ELR (cell line): ENCODE data around the gene GNAI2.
"Not testable (repeated sequence)": the region's sequence is repeated elsewhere in the genome, so short reads cannot be mapped to it uniquely, and the experiment has no call there.

Experiments
- DNase-seq: peaks from one replicate; pipeline ENCODE4 v3.0.0-alpha.2; 2015; ENCODE audit warnings: low read depth

The GNAI2 gene

GRCh38 chr3:50204804-50205412 lies 31.1 kb upstream of the GNAI2 start, which contains the start of gene SLC38A3:
SLC38A3 (plus strand) TSS chr3:50205271; CDS start chr3:50214200, 8,929 bp downstream.
- no peak for DNase-seq

- DNase-seq, result no peak
Observed at GRCh38 chr3:50205413-50206276, 30.4 kb upstream of the GNAI2 start.

- DNase-seq, result no peak
Observed at GRCh38 chr3:50207359-50208042, 28.5 kb upstream of the GNAI2 start.

- no peak for DNase-seq
Observed at GRCh38 chr3:50208677-50209344, 27.2 kb upstream of the GNAI2 start.

GRCh38 chr3:50210176-50210509 lies 25.9 kb upstream of the GNAI2 start:
- no peak for DNase-seq

- DNase-seq, result no peak
Observed at GRCh38 chr3:50210510-50211367, 25.3 kb upstream of the GNAI2 start.

GRCh38 chr3:50211368-50211717 lies 24.7 kb upstream of the GNAI2 start:
- DNase-seq, result not testable (repeated sequence)

- no peak for DNase-seq
Observed at GRCh38 chr3:50211930-50212329, 24.1 kb upstream of the GNAI2 start.

GRCh38 chr3:50212502-50212901 lies 23.5 kb upstream of the GNAI2 start:
- DNase-seq, result no peak

- no peak for DNase-seq
Observed at GRCh38 chr3:50212971-50213370, 23.0 kb upstream of the GNAI2 start.

GRCh38 chr3:50213373-50213772 lies 22.6 kb upstream of the GNAI2 start:
- no peak for DNase-seq

- no peak for DNase-seq
Observed at GRCh38 chr3:50214824-50215223, 21.2 kb upstream of the GNAI2 start.

GRCh38 chr3:50215529-50215928 lies 20.5 kb upstream of the GNAI2 start:
- DNase-seq, result no peak

- no peak for DNase-seq
Observed at GRCh38 chr3:50217681-50218080, 18.3 kb upstream of the GNAI2 start.

- DNase-seq, result no peak
Observed at GRCh38 chr3:50218448-50218847, 17.6 kb upstream of the GNAI2 start.

- DNase-seq, result no peak
Observed at GRCh38 chr3:50219285-50219684, 16.7 kb upstream of the GNAI2 start.

- DNase-seq, result no peak
Observed at GRCh38 chr3:50220109-50220508, 15.9 kb upstream of the GNAI2 start.

- DNase-seq, result no peak
Observed at GRCh38 chr3:50221051-50221410, 15.0 kb upstream of the GNAI2 start.

GRCh38 chr3:50221411-50222168 lies 14.4 kb upstream of the GNAI2 start:
- no peak for DNase-seq

- DNase-seq, result no peak
Observed at GRCh38 chr3:50222169-50222528, 13.9 kb upstream of the GNAI2 start.

GRCh38 chr3:50224639-50225038 lies 11.4 kb upstream of the GNAI2 start:
- no peak for DNase-seq
